ENCODE results near the gene SH2D7. TPM values are rescaled to one million over a fixed set of nuclear protein-coding genes. Genes with fewer than 3 reads are reported as not detected.

Gene SH2D7
- total RNA-seq, 1 experiment from 2014 or later: not detected

DNA sequence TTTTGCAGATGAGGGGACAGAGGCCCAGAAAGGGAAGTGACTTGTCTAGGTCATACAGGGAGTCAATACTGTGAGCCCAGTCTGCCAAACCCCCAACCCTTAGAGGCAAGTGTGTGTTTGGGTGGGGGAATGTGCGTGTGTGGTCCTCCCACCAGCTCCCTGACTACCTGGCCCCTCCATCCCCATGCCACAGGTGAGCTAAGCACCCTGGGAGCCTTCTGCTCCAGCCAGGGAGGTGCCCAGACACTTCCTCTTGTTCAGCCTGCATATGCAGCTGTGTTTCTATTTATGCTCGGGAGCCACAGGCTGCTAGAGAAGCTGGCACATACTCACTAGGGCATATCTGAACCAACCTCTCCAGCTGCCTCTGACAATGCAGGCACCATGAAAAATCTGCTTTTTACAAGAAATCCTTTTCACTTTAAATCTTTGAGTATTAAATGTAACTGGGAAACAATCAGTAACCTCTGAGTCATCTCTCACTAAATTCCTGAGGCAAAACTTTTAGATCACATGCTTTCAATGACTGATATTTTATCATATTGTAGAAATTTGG lies 35.6 kb upstream of the SH2D7 start:
- no peaks in the 10 kb centered on the region for H3K23me2 ChIP-seq (ENCODE audit: insufficient read length, low read depth, low read length, poor library complexity, severe bottlenecking)
- H3K4me2 ChIP-seq (ENCODE audit: insufficient read depth, insufficient read length, low read length): no peak overlapping the region
- H3T11ph ChIP-seq (ENCODE audit: low read length): no peak overlapping the region
- no peak overlapping the region for H2AK5ac ChIP-seq (ENCODE audit: insufficient read length, low read length)
- H3K14ac ChIP-seq (ENCODE audit: insufficient read depth, low read length): peak overlapping the region; percentile 78; the same call in 1 of the 2 replicates
- no peak overlapping the region for H3K27ac ChIP-seq (ENCODE audit: insufficient read length, low read depth, low read length)
- H4K8ac ChIP-seq (replicated peaks; ENCODE audit: insufficient read length, low read depth, low read length): no peak overlapping the region
- no peaks in the 10 kb centered on the region for H3K79me1 ChIP-seq (ENCODE audit: insufficient read depth, low read depth, low read length, poor library complexity, severe bottlenecking)
- H3K27me3 ChIP-seq (ENCODE audit: insufficient read depth, low read length): no peaks in the 10 kb centered on the region
- DNase-seq: no peak
- H4K5ac ChIP-seq (ENCODE audit: insufficient read length, low read depth, low read length): no peak overlapping the region
- no peak overlapping the region for H2AFZ ChIP-seq (ENCODE audit: low read length)
- no peak overlapping the region for H3K4me3 Mint-ChIP-seq
- no peaks in the 10 kb centered on the region for H3K36me3 Mint-ChIP-seq (ENCODE audit: insufficient read depth in 1 of 3, low read depth in 3 of 3)
- no peak overlapping the region for H2BK20ac ChIP-seq (ENCODE audit: low read depth, low read length, poor library complexity, severe bottlenecking)
- no peaks in the 10 kb centered on the region for H4K20me1 ChIP-seq (ENCODE audit: control insufficient read depth, insufficient read depth, insufficient read length)
- H4K91ac ChIP-seq (ENCODE audit: insufficient read length, low read depth, low read length): no peak overlapping the region
- H3K56ac ChIP-seq (ENCODE audit: insufficient read length, low read depth, low read length): no peak overlapping the region
- H3K23ac ChIP-seq (ENCODE audit: insufficient read length, low read depth, low read length): no peak overlapping the region
- no peaks in the 10 kb centered on the region; the same call in 1 of the 2 replicates for H3K27me3 Mint-ChIP-seq (ENCODE audit: low read depth)
- no peak overlapping the region for H2BK15ac ChIP-seq (ENCODE audit: low read depth, low read length)
- H3K4me1 ChIP-seq (ENCODE audit: insufficient read depth, low read length): no peaks in the 10 kb centered on the region
- H2BK12ac ChIP-seq (ENCODE audit: insufficient read length, low read depth, low read length): no peak overlapping the region
- no CpG with 5 or more reads among the region's 2 CpGs for WGBS (ENCODE audit: extremely low coverage, insufficient read length, low lambda C conversion rate)
- H3K79me2 ChIP-seq (ENCODE audit: insufficient read depth, low read length): no peaks in the 10 kb centered on the region
- H2BK120ac ChIP-seq (ENCODE audit: low read depth, low read length, poor library complexity, severe bottlenecking): no peak overlapping the region
- H3K27ac Mint-ChIP-seq: peak overlapping the region in 1 of 3 experiments; percentile 21; a peak in 1 of 7 replicates
- TF ChIP-seq, protein P1, sequence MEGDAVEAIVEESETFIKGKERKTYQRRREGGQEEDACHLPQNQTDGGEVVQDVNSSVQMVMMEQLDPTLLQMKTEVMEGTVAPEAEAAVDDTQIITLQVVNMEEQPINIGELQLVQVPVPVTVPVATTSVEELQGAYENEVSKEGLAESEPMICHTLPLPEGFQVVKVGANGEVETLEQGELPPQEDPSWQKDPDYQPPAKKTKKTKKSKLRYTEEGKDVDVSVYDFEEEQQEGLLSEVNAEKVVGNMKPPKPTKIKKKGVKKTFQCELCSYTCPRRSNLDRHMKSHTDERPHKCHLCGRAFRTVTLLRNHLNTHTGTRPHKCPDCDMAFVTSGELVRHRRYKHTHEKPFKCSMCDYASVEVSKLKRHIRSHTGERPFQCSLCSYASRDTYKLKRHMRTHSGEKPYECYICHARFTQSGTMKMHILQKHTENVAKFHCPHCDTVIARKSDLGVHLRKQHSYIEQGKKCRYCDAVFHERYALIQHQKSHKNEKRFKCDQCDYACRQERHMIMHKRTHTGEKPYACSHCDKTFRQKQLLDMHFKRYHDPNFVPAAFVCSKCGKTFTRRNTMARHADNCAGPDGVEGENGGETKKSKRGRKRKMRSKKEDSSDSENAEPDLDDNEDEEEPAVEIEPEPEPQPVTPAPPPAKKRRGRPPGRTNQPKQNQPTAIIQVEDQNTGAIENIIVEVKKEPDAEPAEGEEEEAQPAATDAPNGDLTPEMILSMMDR (conservative IDR thresholded peaks at IDR 0.05): no peak
- no peak overlapping the region for H2BK5ac ChIP-seq (ENCODE audit: insufficient read length, low read length)
- H3K4me1 Mint-ChIP-seq: peaks cover 18 to 23% of the 10 kb centered on the region in 2 experiments
- H3K9me3 Mint-ChIP-seq: no peaks in the 10 kb centered on the region
- no peak overlapping the region for H3K9ac ChIP-seq (ENCODE audit: extremely low read depth, insufficient read length, low read length)
- H3K4ac ChIP-seq (ENCODE audit: low read depth, low read length): no peak overlapping the region
- no peak overlapping the region for H3K18ac ChIP-seq (ENCODE audit: insufficient read length, low read depth, low read length)
- H3K9me3 ChIP-seq (ENCODE audit: control insufficient read depth, low read depth, low read length): no peaks in the 10 kb centered on the region
